ENCODE measurements around the gene GALM. TPM values are rescaled to one million over a fixed set of nuclear protein-coding genes. Genes with fewer than 3 reads are reported as not detected.

The GALM gene
- total and polyA plus RNA-seq, 2 of the 13 experiments (the other 11 are each of a cell fraction or from before 2014, with no cell fraction given), result 65.5 to 90.0 TPM

GRCh38 chr2:38650717-38651116 lies 15.2 kb upstream of the GALM start (continued):
- TF ChIP-seq, protein P1, sequence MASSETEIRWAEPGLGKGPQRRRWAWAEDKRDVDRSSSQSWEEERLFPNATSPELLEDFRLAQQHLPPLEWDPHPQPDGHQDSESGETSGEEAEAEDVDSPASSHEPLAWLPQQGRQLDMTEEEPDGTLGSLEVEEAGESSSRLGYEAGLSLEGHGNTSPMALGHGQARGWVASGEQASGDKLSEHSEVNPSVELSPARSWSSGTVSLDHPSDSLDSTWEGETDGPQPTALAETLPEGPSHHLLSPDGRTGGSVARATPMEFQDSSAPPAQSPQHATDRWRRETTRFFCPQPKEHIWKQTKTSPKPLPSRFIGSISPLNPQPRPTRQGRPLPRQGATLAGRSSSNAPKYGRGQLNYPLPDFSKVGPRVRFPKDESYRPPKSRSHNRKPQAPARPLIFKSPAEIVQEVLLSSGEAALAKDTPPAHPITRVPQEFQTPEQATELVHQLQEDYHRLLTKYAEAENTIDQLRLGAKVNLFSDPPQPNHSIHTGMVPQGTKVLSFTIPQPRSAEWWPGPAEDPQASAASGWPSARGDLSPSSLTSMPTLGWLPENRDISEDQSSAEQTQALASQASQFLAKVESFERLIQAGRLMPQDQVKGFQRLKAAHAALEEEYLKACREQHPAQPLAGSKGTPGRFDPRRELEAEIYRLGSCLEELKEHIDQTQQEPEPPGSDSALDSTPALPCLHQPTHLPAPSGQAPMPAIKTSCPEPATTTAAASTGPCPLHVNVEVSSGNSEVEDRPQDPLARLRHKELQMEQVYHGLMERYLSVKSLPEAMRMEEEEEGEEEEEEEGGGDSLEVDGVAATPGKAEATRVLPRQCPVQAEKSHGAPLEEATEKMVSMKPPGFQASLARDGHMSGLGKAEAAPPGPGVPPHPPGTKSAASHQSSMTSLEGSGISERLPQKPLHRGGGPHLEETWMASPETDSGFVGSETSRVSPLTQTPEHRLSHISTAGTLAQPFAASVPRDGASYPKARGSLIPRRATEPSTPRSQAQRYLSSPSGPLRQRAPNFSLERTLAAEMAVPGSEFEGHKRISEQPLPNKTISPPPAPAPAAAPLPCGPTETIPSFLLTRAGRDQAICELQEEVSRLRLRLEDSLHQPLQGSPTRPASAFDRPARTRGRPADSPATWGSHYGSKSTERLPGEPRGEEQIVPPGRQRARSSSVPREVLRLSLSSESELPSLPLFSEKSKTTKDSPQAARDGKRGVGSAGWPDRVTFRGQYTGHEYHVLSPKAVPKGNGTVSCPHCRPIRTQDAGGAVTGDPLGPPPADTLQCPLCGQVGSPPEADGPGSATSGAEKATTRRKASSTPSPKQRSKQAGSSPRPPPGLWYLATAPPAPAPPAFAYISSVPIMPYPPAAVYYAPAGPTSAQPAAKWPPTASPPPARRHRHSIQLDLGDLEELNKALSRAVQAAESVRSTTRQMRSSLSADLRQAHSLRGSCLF (CRISPR knock-in tag; IDR thresholded peaks at IDR 0.05; ENCODE audit: borderline replicate concordance), result no peak
- no peak for TF ChIP-seq ZNF646 (CRISPR knock-in tag; IDR thresholded peaks at IDR 0.05)
- no peak for TF ChIP-seq RBFOX2 (IDR thresholded peaks at IDR 0.05; ENCODE audit: low read depth, low read length)

All from HepG2 (cell line).